HG03457 (cell line): Measurements from ENCODE around the gene METTL22.

Experiments
- ATAC-seq: cut with Tn5 transposase; IDR thresholded peaks from one replicate; pipeline ENCODE4 v1.9.1; 2021; ENCODE audit warnings: moderate number of reproducible peaks; ENCODE audit not compliant: unreplicated experiment

METTL22 gene

GRCh38 chr16:8591451-8591850 is 30.0 kb upstream of the METTL22 start:
- no peak for ATAC-seq

- no peak for ATAC-seq
Measured at GRCh38 chr16:8594149-8594666, 27.3 kb upstream of the METTL22 start.

DNA sequence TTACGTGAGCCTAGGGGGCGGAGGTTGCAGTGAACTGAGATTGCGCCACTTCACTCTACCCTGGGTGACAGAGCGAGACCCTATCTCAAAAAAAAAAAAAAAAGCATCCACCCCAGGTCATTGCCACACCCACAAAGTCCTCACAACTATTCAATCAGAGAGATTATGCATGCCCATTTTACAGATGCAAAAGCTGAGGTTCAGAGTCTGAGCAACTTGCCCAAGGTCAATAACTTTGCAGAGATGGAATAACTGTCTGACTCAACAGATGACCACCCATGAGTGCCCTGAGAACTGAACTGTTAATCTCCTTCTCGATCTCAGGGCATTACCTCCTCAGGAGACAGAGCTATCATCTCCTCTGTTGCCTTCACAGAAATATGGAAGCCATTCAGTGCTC is 25.7 kb upstream of the METTL22 start:
- ATAC-seq = no peak

DNA sequence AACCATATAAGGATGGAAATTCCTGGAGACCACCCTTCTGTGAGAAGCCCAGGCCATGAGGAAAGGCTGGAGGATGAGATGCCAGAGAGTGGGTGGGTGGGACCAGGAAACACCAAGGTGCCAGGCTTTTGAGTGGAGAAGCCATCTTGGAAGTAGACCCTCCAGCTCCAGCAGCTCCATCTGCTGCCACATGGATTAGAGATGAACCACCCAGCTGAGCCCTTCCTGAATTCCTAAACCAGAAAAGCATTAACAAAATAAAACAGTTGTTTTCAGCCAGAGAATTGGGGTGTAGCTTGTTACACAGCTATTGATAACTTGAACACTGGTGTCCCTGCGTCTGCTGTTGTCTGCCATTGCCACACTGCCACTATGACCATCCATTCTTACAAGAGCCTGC is 24.9 kb upstream of the METTL22 start:
- no peak for ATAC-seq

DNA sequence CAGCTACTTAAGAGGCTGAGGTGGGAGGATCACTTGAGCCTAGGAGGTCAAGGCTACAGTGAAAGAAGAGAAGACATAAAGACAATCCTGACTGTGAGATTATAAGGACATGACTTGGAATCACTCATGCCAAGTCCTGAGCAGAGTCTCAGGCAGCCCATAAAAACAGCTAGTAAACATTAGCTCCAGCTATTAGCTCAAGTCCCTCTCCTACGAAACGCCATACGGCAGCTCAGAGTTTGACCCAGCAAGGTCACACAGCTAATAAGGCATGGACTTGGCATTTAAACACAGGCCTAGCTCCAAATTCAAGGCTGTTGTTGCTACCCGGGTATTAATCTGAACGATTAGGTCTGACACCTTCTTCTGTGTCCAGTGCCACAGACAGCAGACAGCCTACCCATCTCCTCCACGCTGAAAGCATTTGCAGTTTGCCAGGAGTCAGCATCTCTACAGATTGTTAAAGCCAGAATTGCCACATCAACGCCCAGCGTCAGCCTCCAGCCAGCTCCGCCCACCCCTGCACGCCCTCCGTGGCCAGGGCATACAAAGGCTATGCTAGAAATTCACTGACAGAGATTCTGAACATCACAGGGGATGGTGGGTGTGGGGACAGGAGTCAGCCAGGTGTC is 21.2 kb upstream of the METTL22 start:
- ATAC-seq = no peak

GRCh38 chr16:8605554-8605953 is 15.9 kb upstream of the METTL22 start:
- ATAC-seq = no peak

GRCh38 chr16:8607214-8607613 is 14.3 kb upstream of the METTL22 start:
- ATAC-seq = no peak

- ATAC-seq = no peak
Measured at GRCh38 chr16:8611122-8611521, 10.4 kb upstream of the METTL22 start.

DNA sequence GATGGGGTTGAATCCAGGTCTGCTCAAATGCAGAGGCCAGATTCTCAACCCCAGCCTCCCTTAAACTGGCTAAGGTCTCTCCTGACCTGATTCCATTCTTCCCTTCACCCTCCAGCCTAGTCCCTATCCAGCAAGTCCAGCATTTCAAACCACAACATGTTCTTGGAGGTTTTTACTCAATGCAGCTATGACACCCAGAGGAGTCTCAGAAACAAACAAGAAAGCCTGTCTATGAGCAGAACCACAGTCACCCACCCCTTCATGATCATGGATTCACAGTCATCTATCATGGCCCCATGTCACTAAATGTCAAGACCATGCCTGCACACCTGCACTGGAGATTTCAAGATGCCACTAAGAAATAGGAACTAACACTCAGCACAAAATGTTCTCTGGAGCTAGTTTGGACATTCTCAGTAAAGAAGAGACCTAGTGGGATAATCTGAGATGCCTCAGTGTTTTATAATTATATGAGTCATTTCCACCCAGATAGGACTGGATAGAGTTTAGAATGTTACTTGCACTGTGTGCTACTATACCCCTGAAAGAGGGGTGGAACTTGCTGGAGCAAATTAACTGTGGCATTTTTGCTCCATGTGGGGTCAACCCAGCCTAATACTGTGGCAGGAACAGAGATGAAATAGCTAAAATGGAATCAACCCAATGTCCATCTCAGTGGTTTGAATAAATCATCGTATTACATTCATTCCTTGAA is 9.5 kb upstream of the METTL22 start:
- no peak for ATAC-seq

DNA sequence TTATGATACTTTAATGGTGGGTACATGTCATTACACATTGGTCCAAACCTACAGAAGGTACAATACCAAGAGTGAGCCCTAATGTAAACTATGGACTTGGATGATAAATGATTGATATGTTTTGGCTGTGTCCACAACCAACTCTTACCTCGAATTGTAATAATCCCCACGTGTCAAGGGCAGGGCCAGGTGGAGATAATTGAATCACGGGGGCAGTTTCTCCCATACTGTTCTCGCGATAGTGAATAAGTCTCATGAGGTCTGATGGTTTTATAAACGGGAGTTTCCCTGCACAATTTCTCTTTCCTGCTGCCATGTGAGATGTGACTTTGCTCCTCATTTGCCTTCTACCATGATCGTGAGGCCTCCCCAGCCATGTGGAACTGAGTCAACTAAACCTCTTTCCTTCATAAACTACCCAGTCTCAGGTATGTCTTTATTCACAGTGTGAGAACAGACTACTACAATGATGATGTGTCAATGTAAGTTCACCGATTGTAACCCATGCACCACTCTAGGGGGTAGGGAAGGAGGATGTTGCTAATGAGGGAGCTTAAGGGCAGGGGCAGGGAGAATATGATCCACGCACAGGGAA is 7.0 kb upstream of the METTL22 start:
- ATAC-seq = no peak

DNA sequence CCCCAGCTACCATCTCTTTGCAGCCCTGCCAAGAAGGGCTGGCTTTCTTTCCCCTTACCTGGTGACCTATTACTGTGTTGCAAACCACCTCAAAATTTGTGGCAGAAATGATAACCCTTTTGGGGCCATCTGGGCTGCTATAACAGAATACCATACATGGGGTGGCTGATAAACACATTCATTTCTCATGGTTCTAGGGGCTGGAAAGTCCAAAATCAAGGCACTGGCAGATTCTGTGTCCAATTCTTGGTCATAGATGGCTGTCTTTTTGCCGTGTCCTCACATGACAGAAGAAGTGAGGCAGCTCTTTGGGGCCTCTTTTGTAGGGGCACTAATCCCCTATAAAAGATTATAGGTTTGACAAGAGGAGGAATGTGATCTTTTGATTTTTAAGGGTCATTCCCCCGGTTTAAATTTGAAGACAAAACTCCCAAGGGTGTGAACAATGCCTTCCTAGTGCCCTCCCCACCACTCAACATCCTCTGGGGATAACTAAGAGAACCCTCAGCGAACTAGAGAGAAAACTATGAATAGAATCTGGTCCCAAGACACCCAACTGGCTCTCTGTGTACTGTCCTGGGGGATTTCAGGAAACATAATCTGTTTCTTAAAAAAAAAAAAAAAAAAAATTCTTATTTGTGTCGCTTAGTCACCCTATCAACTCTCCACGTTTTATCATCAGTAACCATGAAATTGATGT is 1.7 kb upstream of the METTL22 start:
- ATAC-seq = no peak

- ATAC-seq = no peak
Measured at GRCh38 chr16:8620535-8620934, 963 bp upstream of the METTL22 start.

DNA sequence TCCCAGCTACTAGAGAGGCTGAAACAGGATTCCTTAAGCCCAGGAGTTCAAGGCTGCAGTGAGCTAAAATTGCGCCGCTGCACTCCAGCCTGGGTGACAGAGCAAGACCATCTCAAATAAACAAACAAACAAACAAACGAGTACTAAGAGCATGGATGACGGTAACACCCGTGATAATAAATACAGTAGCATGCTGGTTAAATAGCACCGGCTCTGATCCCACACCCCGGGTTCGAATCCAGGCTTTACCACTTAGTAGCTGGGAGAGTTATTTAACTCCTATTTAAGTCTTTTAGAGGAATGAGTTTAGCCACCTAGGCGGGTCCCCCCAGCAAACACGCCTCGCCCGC is 301 bp upstream of the METTL22 start:
- no peak for ATAC-seq

- ATAC-seq = no peak
Measured at GRCh38 chr16:8622315-8622656, 788 bp downstream of the METTL22 start.

DNA sequence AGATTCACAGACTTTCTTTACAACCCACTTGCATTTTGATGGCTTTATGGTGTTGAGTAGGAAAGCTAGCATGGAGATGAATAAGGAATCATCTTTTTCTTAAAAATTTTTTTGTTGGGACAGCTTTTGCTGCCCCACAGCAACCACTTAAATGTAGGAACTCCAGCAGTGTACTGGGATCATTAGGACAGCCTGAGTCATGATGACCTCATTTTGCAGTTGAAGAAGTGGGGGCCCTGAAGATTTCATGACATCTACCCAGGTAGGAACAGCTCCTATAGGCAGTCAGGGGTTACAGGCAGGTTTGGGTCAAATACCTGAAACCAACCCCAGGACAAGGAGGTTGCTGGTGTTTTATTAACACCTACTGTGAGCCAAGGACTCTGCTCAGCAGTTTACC is 2.1 kb downstream of the METTL22 start:
- ATAC-seq = no peak

DNA sequence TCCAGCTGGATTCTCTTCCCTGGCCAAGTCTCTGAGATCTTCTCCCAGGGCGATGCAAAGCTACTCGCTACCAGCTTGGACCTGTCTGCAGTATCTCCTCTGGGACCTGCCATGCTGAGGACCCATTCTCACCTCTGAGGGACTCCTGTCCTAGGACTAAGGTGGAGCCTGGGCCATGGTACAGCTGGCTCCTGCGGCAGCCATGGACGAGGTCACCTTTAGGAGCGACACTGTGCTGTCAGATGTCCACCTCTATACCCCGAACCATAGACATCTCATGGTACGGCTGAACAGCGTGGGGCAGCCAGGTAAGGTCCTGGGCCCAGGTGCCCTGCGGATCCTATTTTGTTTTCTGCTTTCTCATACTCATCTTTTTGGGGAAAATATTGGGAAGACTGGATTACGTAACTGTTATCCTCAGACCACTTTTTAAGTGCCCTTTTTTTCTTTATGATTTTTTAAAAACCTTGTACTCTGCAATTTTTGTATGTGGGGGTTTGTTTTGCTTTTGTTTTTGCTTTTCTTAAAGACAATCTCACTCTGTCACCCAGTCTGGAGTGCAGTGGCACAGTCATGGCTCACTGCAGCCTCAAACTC is 4.1 kb downstream of the METTL22 start:
- no peak for ATAC-seq

DNA sequence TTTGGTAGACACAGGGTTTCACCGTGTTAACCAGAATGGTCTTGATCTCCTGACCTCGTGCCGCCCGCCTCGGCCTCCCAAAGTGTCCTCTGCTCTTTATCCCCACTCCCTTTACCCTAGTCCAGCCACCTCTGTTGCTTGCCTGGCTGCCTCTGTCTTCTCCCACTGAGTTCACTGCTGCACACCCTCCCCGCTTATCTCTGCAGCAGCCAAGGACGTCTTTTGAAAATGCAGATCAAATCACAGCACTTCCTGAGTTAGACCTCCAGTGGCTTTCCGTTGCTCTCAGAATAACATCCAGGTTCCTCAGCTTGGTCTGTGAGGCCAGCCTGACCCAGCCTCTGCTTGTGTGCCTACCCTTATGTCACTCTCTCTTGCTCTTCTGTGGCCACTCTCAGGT is 5.4 kb downstream of the METTL22 start:
- no peak for ATAC-seq

DNA sequence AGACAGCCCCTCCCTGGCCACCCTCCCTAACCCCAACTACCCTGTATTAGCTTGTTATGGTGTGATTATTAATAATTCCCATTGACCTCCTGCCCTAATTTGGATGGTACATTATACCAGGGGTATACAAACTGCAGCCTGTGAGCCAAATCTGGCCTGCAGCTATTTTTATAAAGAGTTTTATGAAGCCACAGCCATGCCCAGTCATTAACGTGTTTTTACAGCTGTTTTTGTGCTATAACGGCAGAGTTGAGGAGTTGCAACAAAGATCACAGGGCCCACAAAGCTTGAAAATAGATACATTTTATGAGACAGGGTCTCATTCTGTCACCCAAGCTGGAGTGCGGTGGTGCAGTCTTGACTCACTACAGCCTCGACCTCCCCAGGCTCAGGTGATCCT is 6.0 kb downstream of the METTL22 start:
- no peak for ATAC-seq

GRCh38 chr16:8628981-8629725 is 7.7 kb downstream of the METTL22 start:
- no peak for ATAC-seq

DNA sequence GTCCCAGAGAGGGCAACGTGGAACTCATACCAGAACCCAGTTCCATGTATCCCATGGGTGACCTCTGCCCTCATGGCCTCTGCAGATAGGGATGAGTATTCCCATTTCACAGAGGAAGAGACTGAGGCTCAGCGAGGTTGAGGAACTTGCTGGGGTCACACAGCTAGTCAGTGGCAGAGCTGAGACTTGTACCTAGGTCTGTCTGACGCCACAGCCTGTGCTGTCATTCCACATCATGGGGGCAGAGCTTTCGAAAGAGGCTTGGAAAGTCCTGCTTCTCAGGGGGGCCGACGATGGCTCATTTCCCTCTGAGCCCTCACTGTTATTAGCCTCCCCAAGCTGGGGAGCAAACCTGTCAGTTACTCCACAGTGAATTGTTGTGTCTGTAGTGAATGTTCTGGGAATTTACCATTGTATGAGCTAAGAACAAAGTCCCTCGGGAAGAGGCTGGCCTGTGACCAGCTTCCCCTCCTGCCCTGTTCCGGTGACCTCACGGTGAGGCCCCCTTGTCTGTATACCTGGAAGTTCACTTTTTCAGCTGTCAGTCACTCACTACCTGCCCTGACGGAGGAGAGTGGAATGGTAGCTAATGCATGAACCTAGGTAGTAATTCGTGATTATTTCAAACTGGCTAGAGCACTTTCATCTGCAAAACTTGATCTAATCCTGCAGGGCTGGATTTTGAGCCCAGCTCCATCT is 8.9 kb downstream of the METTL22 start:
- no peak for ATAC-seq
